Loucy (cell line): ENCODE measurements around the gene MUS81.
A peak's percentile ranks its signal among the peaks of the same experiment; 100 is the strongest.

Experiments
- H2AFZ ChIP-seq: fragments of 200-600 bp; sonication (generic); 2 replicates; pipeline ENCODE4 v1.6.0; 2016; ENCODE audit warnings: antibody characterized with exemption, mild to moderate bottlenecking, low read length, moderate library complexity
- H3F3A ChIP-seq: fragments of 200-600 bp; 2 replicates; pipeline ENCODE4 v1.6.0; 2016; ENCODE audit warnings: antibody characterized with exemption, low read depth, mild to moderate bottlenecking
- H3K27me3 ChIP-seq: fragments of 200-600 bp; sonication (generic); 2 replicates; pipeline ENCODE4 v1.6.1; 2014; ENCODE audit warnings: low read length, mild to moderate bottlenecking; ENCODE audit not compliant: insufficient read depth, poor library complexity, severe bottlenecking
- H3K36me3 ChIP-seq: fragments of 200-600 bp; sonication (generic); 2 replicates; pipeline ENCODE4 v1.6.1; 2016; ENCODE audit warnings: low read length; ENCODE audit not compliant: insufficient read depth
- H3K4me1 ChIP-seq: fragments of 200-600 bp; sonication (generic); 2 replicates; pipeline ENCODE4 v1.5.1; 2014; ENCODE audit warnings: low read length, mild to moderate bottlenecking; ENCODE audit not compliant: insufficient read depth, poor library complexity, severe bottlenecking
- H3K4me2 ChIP-seq: fragments of 200-600 bp; sonication (generic); 2 replicates; pipeline ENCODE4 v1.6.0; 2014; ENCODE audit warnings: antibody characterized with exemption, low read length, low read depth, mild to moderate bottlenecking; ENCODE audit not compliant: poor library complexity, severe bottlenecking
- H3K4me3 ChIP-seq: fragments of 200-600 bp; sonication (generic); 2 replicates; pipeline ENCODE4 v1.5.1; 2014; ENCODE audit warnings: low read length, mild to moderate bottlenecking, mixed read lengths; ENCODE audit not compliant: poor library complexity, severe bottlenecking
- H3K79me2 ChIP-seq: fragments of 200-600 bp; sonication (generic); 2 replicates; pipeline ENCODE4 v1.6.1; 2014; ENCODE audit warnings: low read length; ENCODE audit not compliant: insufficient read depth
- H3K9ac ChIP-seq: fragments of 200-600 bp; sonication (generic); 2 replicates; pipeline ENCODE4 v1.6.0; 2014; ENCODE audit warnings: mild to moderate bottlenecking, low read depth, low read length, moderate library complexity; ENCODE audit not compliant: poor library complexity, severe bottlenecking
- H3K9me2 ChIP-seq: fragments of 200-600 bp; sonication (generic); replicated peaks from 2 replicates; pipeline ENCODE4 v1.6.1; 2016; ENCODE audit warnings: low read depth, low read length, mixed read lengths
- H3K9me3 ChIP-seq: fragments of 200-600 bp; sonication (generic); 2 replicates; pipeline ENCODE4 v1.6.1; 2014; ENCODE audit warnings: mild to moderate bottlenecking, antibody characterized with exemption, low read length, low read depth; ENCODE audit not compliant: insufficient read depth
- H4K20me1 ChIP-seq: fragments of 200-600 bp; sonication (generic); 2 replicates; pipeline ENCODE4 v1.6.0; 2014; ENCODE audit warnings: antibody characterized with exemption, low read length, mild to moderate bottlenecking; ENCODE audit not compliant: insufficient read depth, poor library complexity, severe bottlenecking
- EZH2phosphoT487 ChIP-seq: fragments of 200-600 bp; IDR thresholded peaks from 2 replicates; pipeline ENCODE4 v1.6.1; 2018; ENCODE audit warnings: antibody characterized with exemption, mild to moderate bottlenecking, moderate library complexity, borderline replicate concordance
- TF ChIP-seq, protein P1 (sequence below): fragments of 200-600 bp; sonication (generic); conservative IDR thresholded peaks from 2 replicates; pipeline ENCODE4 v1.5.1; 2014; ENCODE audit warnings: mild to moderate bottlenecking, antibody characterized with exemption, low read length

MUS81 gene

DNA sequence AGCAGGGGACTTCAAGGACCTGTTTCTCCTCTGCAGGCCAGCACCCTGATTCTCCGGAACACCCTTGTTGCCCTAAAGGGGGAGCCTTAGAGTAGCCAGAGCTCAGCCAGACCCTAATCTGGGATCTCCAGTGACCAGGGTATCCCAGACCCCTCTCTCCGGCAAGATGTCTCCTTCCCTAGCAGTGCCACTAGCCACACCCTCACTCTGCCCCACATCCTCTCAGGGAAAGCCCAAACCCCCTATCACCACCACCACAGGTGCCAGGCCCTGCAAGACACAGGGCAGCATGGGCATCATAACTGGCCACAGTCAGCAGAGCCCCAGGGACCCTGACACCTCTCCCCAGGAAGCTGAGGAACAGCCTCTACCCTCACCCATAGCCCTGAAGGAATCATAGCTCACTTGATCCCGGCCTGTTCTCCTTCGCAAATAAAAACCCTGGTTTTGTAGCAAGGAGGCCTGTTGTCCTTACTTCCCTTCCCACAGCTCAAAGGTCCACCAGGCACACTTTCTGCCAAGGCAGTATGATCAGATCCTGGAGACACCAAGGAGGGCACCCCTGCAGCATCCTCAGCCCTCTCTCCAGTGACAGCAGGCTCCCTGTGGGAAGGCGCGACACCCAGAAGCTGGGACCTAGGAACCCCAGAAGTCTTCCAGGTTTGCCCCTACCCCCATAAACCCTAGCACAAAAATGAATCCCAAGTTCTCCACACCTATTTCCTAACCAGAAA, 6.8 kb upstream of the MUS81 start:
- peaks cover 60% of the 10 kb centered on the region; the same call in 1 of the 2 replicates for H3K36me3 ChIP-seq
- 0 out of 2 replicates have a peak, but pooled peaks cover 1% of the 10 kb centered on the region for H3F3A ChIP-seq
- no peak overlapping the region for H3K4me3 ChIP-seq
- H3K9ac ChIP-seq: no peak overlapping the region
- peaks cover 68% of the 10 kb centered on the region for H4K20me1 ChIP-seq
- peaks cover 66% of the 10 kb centered on the region for H3K79me2 ChIP-seq
- no peak for TF ChIP-seq EZH2phosphoT487
- TF ChIP-seq, protein P1, sequence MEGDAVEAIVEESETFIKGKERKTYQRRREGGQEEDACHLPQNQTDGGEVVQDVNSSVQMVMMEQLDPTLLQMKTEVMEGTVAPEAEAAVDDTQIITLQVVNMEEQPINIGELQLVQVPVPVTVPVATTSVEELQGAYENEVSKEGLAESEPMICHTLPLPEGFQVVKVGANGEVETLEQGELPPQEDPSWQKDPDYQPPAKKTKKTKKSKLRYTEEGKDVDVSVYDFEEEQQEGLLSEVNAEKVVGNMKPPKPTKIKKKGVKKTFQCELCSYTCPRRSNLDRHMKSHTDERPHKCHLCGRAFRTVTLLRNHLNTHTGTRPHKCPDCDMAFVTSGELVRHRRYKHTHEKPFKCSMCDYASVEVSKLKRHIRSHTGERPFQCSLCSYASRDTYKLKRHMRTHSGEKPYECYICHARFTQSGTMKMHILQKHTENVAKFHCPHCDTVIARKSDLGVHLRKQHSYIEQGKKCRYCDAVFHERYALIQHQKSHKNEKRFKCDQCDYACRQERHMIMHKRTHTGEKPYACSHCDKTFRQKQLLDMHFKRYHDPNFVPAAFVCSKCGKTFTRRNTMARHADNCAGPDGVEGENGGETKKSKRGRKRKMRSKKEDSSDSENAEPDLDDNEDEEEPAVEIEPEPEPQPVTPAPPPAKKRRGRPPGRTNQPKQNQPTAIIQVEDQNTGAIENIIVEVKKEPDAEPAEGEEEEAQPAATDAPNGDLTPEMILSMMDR: peak; percentile 18; the same call in 1 of the 2 replicates
- H3K9me2 ChIP-seq: no peaks in the 10 kb centered on the region
- no peak overlapping the region for H2AFZ ChIP-seq
- peaks cover 5% of the 10 kb centered on the region; the same call in 1 of the 2 replicates for H3K9me3 ChIP-seq
- peak overlapping the region; percentile 4 for H3K4me2 ChIP-seq
- peaks cover 6% of the 10 kb centered on the region for H3K27me3 ChIP-seq
- peaks cover 24% of the 10 kb centered on the region for H3K4me1 ChIP-seq

- H3F3A ChIP-seq: 0 out of 2 replicates have a peak, but pooled peaks cover 7% of the 10 kb centered on the region
- H3K4me3 ChIP-seq: no peak overlapping the region
- TF ChIP-seq, protein P1: no peak
- no peak for TF ChIP-seq EZH2phosphoT487
- no peak overlapping the region for H3K9ac ChIP-seq
- H3K4me1 ChIP-seq: peaks cover 30% of the 10 kb centered on the region
- H3K79me2 ChIP-seq: peaks cover 66% of the 10 kb centered on the region
- peaks cover 68% of the 10 kb centered on the region for H4K20me1 ChIP-seq
- H3K4me2 ChIP-seq: peak overlapping the region; percentile 4
- peaks cover 5% of the 10 kb centered on the region; the same call in 1 of the 2 replicates for H3K9me3 ChIP-seq
- peaks cover 6% of the 10 kb centered on the region for H3K27me3 ChIP-seq
- H3K36me3 ChIP-seq: peaks cover 60% of the 10 kb centered on the region; the same call in 1 of the 2 replicates
- no peak overlapping the region for H2AFZ ChIP-seq
- no peaks in the 10 kb centered on the region for H3K9me2 ChIP-seq
Observed at GRCh38 chr11:65854161-65854592, 6.1 kb upstream of the MUS81 start.

DNA sequence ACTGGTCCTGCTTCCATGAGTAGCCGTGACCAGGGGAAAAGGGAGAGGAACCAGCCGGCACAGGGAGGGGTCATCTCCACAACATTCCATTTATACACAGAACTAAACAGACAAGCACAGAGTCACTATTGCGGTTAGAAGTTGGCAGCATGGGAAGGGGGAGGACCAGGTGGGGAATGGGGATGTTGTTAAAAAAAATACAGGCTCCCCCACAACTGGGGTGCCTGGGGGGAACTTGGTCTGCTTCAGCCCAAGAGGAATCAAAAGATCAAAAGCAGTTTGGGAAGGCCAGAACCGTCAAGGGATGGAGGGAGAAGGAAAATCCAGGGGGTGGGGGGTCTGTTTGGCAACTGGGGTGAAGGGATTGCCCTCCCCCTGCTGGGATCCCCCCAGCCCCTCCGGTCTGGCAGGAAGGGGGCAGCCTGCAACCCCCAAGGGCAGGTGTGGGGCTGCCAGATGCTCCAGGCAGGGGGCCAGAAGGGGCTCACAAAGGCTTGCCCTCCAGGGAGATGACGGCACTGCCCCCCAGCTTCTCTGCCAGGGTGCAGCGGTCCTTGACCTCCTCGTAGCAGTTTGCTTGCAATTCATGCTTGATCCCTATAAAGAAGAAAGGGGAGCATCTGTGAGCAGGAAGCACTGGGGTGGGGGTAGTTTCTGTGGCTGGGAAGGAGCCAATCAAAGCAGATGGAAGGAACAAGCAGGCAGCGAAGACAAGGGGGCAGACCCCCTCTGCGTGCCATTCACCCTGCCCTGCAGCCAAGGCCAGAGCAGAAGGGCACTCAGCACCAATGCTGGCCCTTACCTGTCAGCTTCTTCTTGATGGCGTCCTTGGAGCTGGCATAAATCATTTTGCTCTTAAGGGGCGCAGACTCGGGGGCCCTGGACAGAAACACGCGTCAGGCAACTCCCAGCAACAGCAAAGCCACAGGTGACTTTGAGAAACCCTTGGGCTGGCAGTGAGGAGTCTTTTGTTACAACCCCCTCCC, 5.1 kb upstream of the MUS81 start:
- Histone ChIP-seq H3K4me3 (peak overlapping the region; percentile 80), H3F3A (0 out of 2 replicates have a peak, but pooled peaks cover 7% of the 10 kb centered on the region), H2AFZ (no peak overlapping the region), H3K9me3 (peaks cover 5% of the 10 kb centered on the region; the same call in 1 of the 2 replicates), H3K36me3 (peaks cover 60% of the 10 kb centered on the region; the same call in 1 of the 2 replicates), H3K9me2 (no peaks in the 10 kb centered on the region), H3K4me2 (peak overlapping the region; percentile 94), H3K27me3 (peaks cover 6% of the 10 kb centered on the region), H3K4me1 (peaks cover 35% of the 10 kb centered on the region), H4K20me1 (peaks cover 68% of the 10 kb centered on the region), H3K79me2 (peaks cover 66% of the 10 kb centered on the region), H3K9ac (no peak overlapping the region)
- TF ChIP-seq, protein P1: no peak
- no peak for TF ChIP-seq EZH2phosphoT487
